Activated CD4-positive, alpha-beta T cell treated with anti-CD3 and anti-CD28 coated beads, Interleukin-2, amount 10 ng/mL, durations not matched to agents 24 days and 14 days (primary cell): ENCODE results near the gene TCF7. TPM values are rescaled to one million over a fixed set of nuclear protein-coding genes. Genes with fewer than 3 reads are reported as not detected.

ENCODE experiments used
- DNase-seq: peaks from one replicate; pipeline ENCODE4 v3.0.0; 2022
- H3K27ac Mint-ChIP-seq: one replicate; pipeline ENCODE4 v1.8.0; 2022; ENCODE audit warnings: mild to moderate bottlenecking, mixed read lengths
- H3K27me3 Mint-ChIP-seq: one replicate; pipeline ENCODE4 v1.8.0; 2022; ENCODE audit warnings: mixed read lengths
- H3K36me3 Mint-ChIP-seq: one replicate; pipeline ENCODE4 v1.8.0; 2022; ENCODE audit warnings: low read depth, mild to moderate bottlenecking, mixed read lengths
- H3K4me1 Mint-ChIP-seq: one replicate; pipeline ENCODE4 v1.8.0; 2021; ENCODE audit warnings: mixed read lengths
- H3K4me3 Mint-ChIP-seq: one replicate; pipeline ENCODE4 v1.8.0; 2022; ENCODE audit warnings: mild to moderate bottlenecking, moderate library complexity, mixed read lengths
- H3K9me3 Mint-ChIP-seq: one replicate; pipeline ENCODE4 v1.8.0; 2021; ENCODE audit warnings: mixed read lengths
- intact Hi-C: fragments of 100-400 bp; cut with micrococcal nuclease; formaldehyde crosslinking; loops from one replicate; pipeline ENCODE4 v1.15.1; 2023
- total RNA-seq: library from RNA; stranded (reverse); gene quantifications from 2 replicates; pipeline ENCODE4 v1.2.3, GENCODE V29; 2022

TCF7 gene
- total RNA-seq, 1 donor from 2014 or later: 112 TPM

- Mint-ChIP-seq H3K9me3 (no peaks in the 10 kb centered on the region), H3K27ac (no peak overlapping the region), H3K27me3 (no peaks in the 10 kb centered on the region), H3K4me1 (peaks cover 25% of the 10 kb centered on the region), H3K4me3 (no peak overlapping the region), H3K36me3 (peaks cover 49% of the 10 kb centered on the region)
- intact Hi-C loops: no loop called here
- DNase-seq: no peak
These were observed 57.5 kb downstream of the TCF7 start for GRCh38 chr5:134171972-134172371.

- intact Hi-C loops: loop anchor here (5.0 kb wide), 2 partner anchors 197 to 1123 kb away; partner anchors contain the start of genes HSPA4 and UBE2B
- no peak for DNase-seq
- Mint-ChIP-seq H3K4me1 (peaks cover 26% of the 10 kb centered on the region), H3K4me3 (peak overlapping the region; percentile 93), H3K9me3 (no peaks in the 10 kb centered on the region), H3K36me3 (peaks cover 32% of the 10 kb centered on the region), H3K27ac (peak overlapping the region; percentile 97), H3K27me3 (no peaks in the 10 kb centered on the region)
These were observed 60.7 kb downstream of the TCF7 start for GRCh38 chr5:134174841-134175839.

GRCh38 chr5:134175921-134176510 is 61.5 kb downstream of the TCF7 start:
- peaks cover 26% of the 10 kb centered on the region for H3K36me3 Mint-ChIP-seq
- intact Hi-C loops: loop anchor here (1.0 to 5.0 kb wide), 4 partner anchors 50 to 1124 kb away; partner anchors contain the start of genes HSPA4, PPP2CA and UBE2B
- H3K4me1 Mint-ChIP-seq: peaks cover 26% of the 10 kb centered on the region
- H3K27ac Mint-ChIP-seq: peak overlapping the region; percentile 97
- H3K9me3 Mint-ChIP-seq: no peaks in the 10 kb centered on the region
- H3K4me3 Mint-ChIP-seq: peak overlapping the region; percentile 93
- no peaks in the 10 kb centered on the region for H3K27me3 Mint-ChIP-seq
- DNase-seq: no peak

GRCh38 chr5:134176511-134177368 is 62.3 kb downstream of the TCF7 start, which contains the start of gene SKP1:
SKP1 (minus strand) TSS chr5:134176950; CDS start chr5:134174022, 2,928 bp downstream.
- Mint-ChIP-seq H3K27me3 (no peaks in the 10 kb centered on the region), H3K9me3 (no peaks in the 10 kb centered on the region), H3K4me1 (peaks cover 21% of the 10 kb centered on the region), H3K4me3 (peak within 1 kb of the TSS; percentile 93), H3K36me3 (peaks cover 20% of the 10 kb centered on the region), H3K27ac (peak within 1 kb of the TSS; percentile 97)
- intact Hi-C loops: loop anchor here (1.0 to 5.0 kb wide), 5 partner anchors 50 to 1124 kb away; partner anchors contain the start of genes HSPA4, JADE2, PPP2CA and UBE2B
- DNase-seq: peak; percentile 96

- peaks cover 4% of the 10 kb centered on the region for H3K27me3 Mint-ChIP-seq
- H3K4me1 Mint-ChIP-seq: peaks cover 16% of the 10 kb centered on the region
- H3K9me3 Mint-ChIP-seq: no peaks in the 10 kb centered on the region
- DNase-seq: no peak
- H3K27ac Mint-ChIP-seq: peak overlapping the region; percentile 97
- H3K4me3 Mint-ChIP-seq: peak overlapping the region; percentile 93
- H3K36me3 Mint-ChIP-seq: peaks cover 13% of the 10 kb centered on the region
- intact Hi-C loops: loop anchor here (1.0 to 5.0 kb wide), 3 partner anchors 195 to 1125 kb away; partner anchors contain the start of genes HSPA4, JADE2 and UBE2B
These were observed 63.1 kb downstream of the TCF7 start for GRCh38 chr5:134177369-134178095.

- Mint-ChIP-seq H3K27me3 (peaks cover 4% of the 10 kb centered on the region), H3K36me3 (peaks cover 10% of the 10 kb centered on the region), H3K9me3 (no peaks in the 10 kb centered on the region), H3K4me1 (peaks cover 15% of the 10 kb centered on the region), H3K4me3 (peak overlapping the region; percentile 93), H3K27ac (peak overlapping the region; percentile 97)
- DNase-seq: peak; percentile 61
- intact Hi-C loops: loop anchor here (5.0 kb wide), 2 partner anchors 194 to 1126 kb away; partner anchors contain the start of genes HSPA4 and UBE2B
These were observed 63.6 kb downstream of the TCF7 start for GRCh38 chr5:134178096-134178419.

GRCh38 chr5:134183481-134183880 is 69.0 kb downstream of the TCF7 start:
- Mint-ChIP-seq H3K27ac (no peak overlapping the region), H3K36me3 (no peaks in the 10 kb centered on the region), H3K9me3 (no peaks in the 10 kb centered on the region), H3K4me3 (no peak overlapping the region), H3K27me3 (peaks cover 4% of the 10 kb centered on the region), H3K4me1 (no peaks in the 10 kb centered on the region)
- intact Hi-C loops: no loop called here
- no peak for DNase-seq

GRCh38 chr5:134184155-134185135 is 70.0 kb downstream of the TCF7 start:
- no peak overlapping the region for H3K4me3 Mint-ChIP-seq
- H3K27ac Mint-ChIP-seq: no peak overlapping the region
- no peaks in the 10 kb centered on the region for H3K4me1 Mint-ChIP-seq
- H3K27me3 Mint-ChIP-seq: peaks cover 4% of the 10 kb centered on the region
- DNase-seq: peak; percentile 94
- no peaks in the 10 kb centered on the region for H3K36me3 Mint-ChIP-seq
- intact Hi-C loops: loop anchor here (1.0 to 2.0 kb wide), 3 partner anchors 42 to 402 kb away; partner anchors contain the start of gene PPP2CA
- no peaks in the 10 kb centered on the region for H3K9me3 Mint-ChIP-seq

- Mint-ChIP-seq H3K27me3 (no peaks in the 10 kb centered on the region), H3K4me1 (no peaks in the 10 kb centered on the region), H3K9me3 (no peaks in the 10 kb centered on the region), H3K4me3 (no peak overlapping the region), H3K36me3 (no peaks in the 10 kb centered on the region), H3K27ac (no peak overlapping the region)
- intact Hi-C loops: no loop called here
- DNase-seq: no peak
These were observed 73.6 kb downstream of the TCF7 start for GRCh38 chr5:134188092-134188491.

GRCh38 chr5:134189031-134189430 is 74.5 kb downstream of the TCF7 start:
- H3K9me3 Mint-ChIP-seq: no peaks in the 10 kb centered on the region
- H3K27me3 Mint-ChIP-seq: no peaks in the 10 kb centered on the region
- DNase-seq: no peak
- no peaks in the 10 kb centered on the region for H3K4me1 Mint-ChIP-seq
- H3K36me3 Mint-ChIP-seq: no peaks in the 10 kb centered on the region
- intact Hi-C loops: no loop called here
- H3K27ac Mint-ChIP-seq: no peak overlapping the region
- no peak overlapping the region for H3K4me3 Mint-ChIP-seq

- H3K27me3 Mint-ChIP-seq: no peaks in the 10 kb centered on the region
- H3K4me3 Mint-ChIP-seq: no peak overlapping the region
- no peak for DNase-seq
- H3K36me3 Mint-ChIP-seq: peaks cover 47% of the 10 kb centered on the region
- H3K27ac Mint-ChIP-seq: no peak overlapping the region
- intact Hi-C loops: no loop called here
- H3K4me1 Mint-ChIP-seq: peaks cover 1% of the 10 kb centered on the region
- H3K9me3 Mint-ChIP-seq: no peaks in the 10 kb centered on the region
These were observed 81.2 kb downstream of the TCF7 start for GRCh38 chr5:134195666-134196065.
